GM18508 (cell line): ENCODE data around the gene SLC66A3.

Experiments
- ATAC-seq: cut with Tn5 transposase; IDR thresholded peaks from one replicate; pipeline ENCODE4 v1.9.1; 2021; ENCODE audit warnings: moderate number of reproducible peaks; ENCODE audit not compliant: insufficient read depth, unreplicated experiment

The SLC66A3 gene

DNA sequence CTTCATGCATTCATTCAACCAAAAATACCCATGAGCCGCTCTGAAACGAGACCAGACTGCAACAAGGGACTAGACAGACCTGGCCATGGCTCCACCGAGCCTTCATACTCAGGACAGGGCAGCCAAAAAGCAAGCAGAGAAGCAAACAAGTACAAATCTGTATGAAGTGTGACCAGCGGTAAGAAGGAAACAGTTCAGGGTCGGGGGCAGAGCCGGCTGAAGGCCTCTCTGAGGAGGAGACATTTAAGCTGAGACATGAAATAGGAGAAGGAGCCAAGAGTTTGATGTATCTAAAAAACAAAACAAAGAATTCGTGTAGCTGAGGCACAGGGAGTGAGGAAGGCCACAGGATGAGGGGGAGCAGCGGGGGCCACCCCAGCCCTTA, 21.3 kb upstream of the SLC66A3 start:
- ATAC-seq = no peak

DNA sequence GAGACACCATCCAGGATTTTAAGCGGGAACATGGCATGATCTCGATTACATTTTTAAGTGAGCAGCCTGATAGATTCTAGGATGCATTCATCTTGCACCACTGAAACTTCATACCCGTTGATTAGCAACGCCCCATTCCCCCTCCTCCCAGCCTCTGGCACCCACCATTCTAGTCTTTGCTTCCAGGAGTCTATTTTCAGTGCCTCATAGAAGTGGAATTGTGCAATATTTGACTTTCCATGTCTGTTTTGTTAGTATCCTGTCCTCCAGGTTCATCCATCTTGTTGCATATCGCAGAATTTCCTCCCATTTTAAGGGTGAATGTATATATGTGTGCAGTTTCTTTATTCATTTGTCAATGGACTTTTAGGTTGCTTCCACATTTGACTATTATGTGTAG, 20.9 kb upstream of the SLC66A3 start:
- ATAC-seq = no peak

DNA sequence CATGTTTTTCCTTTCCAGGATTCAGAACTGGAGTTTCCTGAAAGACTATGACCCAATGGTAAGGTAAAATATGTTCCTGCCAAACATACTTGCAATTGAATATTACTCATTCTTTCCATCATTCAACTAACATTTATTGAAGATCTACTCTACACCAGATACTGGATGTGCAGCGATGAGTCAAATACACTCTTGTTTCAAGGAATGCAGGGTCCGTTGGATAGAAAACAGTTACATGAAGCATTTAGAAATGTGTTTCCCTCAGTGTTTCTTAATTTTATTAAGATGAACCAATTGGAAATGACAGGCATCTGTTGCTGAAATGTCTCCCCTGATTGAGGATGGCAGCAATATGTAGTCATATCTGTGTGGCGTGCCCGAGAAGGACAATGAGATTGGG, 14.8 kb upstream of the SLC66A3 start:
- ATAC-seq = no peak

DNA sequence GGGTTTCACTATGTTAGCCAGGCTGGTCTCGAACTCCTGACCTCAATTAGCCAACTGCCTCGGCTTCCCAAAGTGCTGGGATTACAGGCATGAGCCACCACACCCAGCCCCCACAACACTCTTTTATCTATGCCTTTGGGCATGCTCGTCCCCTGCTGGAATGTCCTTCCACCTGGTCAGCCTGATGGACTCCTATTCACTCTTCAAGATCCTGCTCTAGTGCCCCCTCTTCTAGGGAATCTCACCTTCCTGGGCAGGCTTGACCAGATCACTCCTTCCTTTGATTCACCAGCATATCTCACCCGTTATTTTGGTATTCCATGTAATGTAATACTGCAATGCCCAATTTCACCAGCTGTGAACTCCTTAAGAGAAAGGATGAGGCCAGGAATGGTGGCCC, 13.9 kb upstream of the SLC66A3 start:
- no peak for ATAC-seq

DNA sequence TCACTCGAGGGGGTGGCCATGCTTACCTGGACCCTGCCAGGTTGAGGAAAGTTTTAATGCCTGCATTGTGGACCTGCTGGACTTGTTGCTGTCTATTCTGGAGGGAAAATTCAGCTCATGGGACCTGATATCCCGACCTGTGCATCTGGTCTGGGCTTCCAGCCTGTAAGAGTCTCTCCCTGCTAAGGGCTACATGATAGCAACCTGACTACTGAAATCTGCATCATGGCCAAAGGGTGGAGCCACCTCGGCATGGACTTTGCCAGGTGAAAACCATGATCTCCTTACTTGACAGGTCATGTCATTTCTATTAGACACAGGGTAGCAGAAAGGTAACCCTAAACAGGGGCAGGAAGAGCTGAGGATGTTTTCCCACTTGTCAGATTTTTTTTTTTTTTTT, 12.9 kb upstream of the SLC66A3 start:
- no peak for ATAC-seq

DNA sequence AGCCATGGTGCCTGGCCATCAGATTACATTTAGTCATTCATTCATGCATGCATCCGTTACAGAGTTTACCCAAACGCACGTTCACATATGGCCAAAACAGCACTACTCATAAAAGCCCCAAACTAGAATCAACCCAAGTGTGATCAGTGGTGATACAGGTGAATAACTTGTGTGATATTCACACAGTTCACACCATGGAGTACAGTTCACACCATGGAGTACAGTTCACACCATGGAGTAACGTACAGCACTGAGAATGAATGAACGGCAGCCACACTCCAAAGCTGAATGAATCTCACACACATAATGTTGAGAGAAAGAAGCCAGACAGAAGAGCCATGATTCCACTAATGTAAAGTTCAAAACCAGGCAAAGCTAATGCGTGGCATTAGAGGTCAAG, 12.3 kb upstream of the SLC66A3 start:
- ATAC-seq = no peak

DNA sequence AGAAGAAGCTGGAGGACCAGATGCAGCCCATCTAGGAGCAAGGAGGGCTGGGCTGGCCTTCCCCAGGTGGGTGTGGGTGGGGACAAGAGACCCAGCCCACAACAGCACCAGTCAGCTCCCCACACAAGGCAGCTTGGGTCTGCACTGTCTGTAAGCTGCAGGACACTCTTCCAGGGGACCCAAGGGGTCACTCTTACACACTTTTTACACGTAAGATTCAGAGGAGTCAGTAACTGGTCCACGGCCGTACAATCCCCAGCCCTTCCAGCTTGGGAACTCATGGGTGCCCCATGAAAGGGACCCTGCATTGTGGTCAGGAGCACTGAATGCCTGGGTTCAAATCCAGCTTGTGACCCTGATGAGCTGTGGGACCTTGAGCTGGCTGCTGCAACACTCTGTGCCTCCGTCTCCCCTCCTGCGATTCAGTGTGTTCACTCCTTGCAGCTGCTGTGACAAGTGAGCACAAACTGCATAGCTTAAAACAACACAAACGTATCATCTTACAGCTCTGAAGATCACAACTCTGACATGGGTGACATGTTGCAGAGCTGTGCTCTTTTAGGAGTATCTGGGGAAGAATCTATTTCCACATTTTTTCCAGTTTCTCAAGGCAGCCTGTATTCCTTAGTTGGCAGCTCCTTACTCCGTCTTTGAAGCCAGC, 11.1 kb upstream of the SLC66A3 start:
- ATAC-seq = no peak

DNA sequence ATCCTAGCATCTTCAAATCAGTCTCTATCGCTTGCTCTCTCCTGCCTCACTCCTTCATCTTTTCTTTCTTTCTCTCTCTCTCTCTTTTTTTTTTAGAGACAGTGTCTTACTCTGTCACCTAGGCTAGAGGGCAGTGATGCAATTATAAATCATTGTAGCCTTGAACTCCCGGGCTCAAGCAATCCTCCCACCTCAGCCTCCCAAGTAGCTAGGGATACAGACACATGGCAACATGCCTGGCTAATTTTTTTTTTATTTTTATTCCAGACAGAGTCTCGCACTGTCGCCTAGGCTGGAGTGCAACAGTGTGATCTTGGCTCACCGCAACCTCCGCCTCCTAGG, 10.6 kb upstream of the SLC66A3 start:
- no peak for ATAC-seq

DNA sequence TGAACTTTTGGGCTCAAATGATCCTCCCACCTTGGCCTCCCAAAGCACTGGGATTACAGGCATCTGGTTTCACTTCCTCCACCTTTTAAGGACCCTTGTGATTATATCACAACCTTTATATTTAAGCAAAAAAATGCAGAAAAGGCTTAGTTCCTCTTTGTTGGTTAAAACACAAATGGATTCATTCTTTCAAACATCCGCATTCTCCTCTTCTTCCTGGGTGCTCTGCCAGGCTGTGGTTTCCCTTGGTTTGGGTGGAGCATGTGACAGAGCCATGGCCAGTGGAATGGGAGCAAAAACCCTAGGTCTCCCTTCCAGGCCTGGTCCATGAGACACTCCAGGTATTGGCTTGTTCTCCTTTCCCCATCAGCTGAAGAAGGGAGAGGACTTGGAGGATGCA, 9.9 kb upstream of the SLC66A3 start:
- no peak for ATAC-seq

DNA sequence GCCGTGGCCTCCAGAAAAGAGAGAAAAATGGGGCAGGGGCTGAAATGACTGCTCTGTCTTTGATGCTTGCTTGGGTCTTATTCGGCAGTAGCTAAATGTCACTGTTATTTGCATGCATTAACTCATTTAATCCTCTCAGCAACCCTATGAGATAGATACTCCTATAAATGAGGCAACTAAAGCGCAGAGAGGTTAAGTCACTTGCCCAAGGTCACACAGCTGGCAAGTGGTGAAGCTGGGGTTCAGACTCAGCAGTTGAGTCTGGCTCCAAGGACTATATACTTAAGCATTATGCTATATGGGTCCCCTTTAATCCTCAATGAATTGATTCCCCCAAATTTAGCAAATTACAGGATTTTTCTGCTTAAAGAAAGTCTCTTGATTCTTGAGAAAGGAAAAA, 9.2 kb upstream of the SLC66A3 start:
- no peak for ATAC-seq

DNA sequence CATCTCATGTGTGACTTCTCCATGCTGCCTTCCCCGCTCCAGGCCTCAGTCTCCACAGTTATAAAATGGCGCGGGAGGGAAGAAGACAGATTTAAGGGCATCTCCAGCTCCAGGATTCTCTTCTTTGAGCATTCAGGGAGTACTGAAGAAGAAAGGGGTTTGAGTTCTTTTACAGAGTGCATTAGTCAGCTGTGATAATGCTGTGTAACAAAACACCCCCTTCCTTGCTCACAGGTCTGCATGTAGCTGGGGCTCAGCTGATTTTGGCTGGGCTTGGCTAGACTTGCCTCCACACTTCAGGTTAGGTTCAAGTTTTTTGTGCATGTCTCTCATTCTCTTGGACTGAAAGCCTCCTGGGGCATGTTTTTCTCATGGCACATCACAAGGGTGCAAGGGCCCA, 8.0 kb upstream of the SLC66A3 start:
- no peak for ATAC-seq

DNA sequence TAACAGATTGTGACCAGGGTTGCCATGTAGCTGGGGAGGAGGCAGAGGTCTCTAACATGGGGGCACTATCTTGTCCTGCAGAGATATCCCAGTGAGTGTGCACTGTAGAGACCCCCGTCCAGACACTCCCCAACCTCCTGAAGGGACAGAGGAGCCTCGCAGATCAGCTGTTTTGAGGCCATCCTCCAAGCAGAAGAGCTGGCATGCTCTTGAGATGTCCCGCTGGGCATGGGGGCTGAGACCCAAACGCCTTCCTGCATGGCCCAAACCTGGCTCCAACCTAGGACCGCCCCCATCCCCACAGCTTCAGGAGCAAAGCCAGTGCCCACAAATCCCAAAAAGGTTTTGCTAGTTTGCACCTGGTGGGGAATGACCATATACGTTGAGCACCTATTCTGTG, 2.7 kb upstream of the SLC66A3 start:
- no peak for ATAC-seq

DNA sequence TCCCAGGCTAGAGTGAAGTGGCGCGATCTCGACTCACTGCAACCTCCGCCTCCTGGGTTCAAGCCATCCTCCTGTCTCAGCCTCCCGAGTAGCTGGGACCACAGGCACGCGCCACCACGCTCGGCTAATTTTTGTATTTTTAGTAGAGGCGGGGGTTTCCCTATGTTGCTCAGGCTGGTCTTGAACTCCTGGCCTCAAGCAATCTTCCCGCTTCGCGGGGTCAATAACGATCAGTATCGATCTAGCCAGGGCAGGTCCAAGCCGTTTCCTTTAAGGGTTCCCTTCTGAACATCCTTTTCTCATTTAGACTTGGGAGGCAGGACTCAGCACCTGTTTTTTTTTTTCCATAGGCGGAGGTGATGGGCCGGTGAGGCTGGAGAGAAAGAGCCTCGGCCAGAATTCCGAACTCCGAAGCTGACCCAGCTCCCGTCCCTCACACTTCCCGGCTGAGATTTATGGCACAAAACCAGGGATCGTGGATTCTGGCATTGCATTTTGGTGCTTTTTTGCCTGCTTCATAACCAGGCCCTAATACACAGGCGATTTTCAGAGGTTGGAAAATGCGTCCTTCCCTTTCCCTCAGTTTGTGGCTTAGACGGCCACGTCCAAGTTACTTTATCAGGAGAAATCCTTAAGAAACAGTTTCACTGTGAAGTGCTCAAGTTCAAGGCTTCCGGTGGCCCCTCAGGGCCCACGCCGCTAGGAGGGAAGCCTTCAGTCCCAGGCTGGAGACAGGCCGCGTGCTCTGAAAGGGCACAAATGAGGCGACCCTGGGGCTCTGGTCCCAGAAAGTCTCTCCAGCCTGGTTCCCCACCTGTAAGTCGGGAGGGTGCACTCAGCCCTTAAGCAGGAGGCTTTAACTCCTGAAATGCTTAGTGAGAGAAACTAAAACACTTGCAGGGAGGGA, 998 bp upstream of the SLC66A3 start:
- peak; percentile 14 for ATAC-seq

DNA sequence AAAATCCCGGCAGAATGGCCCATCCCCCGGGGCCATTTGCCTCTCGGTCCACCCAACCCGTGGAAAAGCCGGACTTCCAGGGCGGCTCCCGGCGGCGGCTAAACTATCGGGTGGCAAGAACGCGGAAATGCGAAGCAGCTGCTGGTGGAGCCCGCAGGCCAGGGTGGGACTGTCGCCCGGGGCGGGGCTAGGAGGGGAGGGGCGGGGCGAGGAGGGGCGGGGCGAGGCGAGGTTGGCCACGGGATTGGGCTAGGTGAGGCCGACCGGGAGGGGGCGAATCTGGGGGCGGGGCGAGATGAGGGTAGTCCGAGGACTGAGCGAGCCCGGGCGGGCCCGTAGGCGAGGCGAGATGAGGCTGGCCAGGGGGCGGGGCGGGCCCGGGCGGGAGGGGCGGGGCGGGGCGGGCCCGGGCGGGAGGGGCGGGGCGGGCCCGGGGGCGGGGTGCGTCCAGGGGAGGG, 315 bp upstream of the SLC66A3 start:
- peak; percentile 42 for ATAC-seq

DNA sequence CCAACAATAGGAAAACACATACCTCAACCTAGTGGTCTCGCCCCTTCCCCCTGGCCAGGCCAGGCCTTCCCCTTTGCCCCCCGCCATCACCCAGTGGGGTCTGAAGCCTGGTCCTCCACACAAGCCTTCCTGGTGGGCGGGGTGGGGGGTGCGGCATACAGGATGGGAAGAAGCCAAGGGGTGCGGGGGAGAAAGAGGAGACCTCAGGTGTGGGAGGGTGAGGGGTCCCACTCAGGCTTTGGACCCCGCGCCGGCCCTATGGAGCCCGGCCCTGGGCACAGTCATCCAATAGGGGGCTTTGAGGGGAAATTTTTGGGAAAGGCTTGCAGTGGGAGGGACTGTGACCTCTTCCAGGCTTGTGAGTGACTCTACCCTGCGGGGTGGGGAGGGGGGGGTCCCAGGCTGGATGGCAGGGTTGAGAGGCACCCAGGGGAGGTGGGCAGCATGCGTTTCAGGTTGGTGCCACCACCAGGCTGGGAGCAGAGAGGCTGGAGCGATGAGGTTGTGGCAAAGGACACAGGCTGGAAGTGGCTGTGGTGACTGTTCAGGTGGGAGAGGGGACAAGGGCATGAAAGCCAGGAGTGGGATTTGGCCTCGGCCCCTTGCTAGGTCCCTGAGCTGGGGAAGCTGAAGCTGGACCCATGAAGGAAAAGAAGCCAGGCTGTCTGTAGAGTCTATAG, 1.3 kb downstream of the SLC66A3 start:
- ATAC-seq = no peak

DNA sequence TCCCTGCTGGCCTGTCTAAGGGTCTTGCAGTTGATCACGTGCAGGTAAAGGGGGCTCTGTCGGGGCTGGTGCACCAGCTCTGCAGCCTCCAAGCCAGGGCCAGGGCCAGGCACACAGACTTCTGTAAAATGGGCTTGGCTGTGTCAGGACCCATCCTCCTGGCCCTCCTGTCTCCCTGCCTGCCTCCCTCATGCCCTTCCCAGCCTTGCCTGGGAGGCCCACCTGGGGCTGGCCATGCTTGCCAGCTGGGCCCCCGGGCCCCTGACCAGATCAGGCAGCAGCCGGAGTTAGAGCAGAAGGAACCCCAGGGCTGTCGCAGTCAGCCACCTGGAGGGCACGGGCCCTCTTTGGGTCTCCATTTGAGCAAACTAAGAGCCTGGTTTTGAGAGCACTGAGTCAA, 2.0 kb downstream of the SLC66A3 start:
- no peak for ATAC-seq

DNA sequence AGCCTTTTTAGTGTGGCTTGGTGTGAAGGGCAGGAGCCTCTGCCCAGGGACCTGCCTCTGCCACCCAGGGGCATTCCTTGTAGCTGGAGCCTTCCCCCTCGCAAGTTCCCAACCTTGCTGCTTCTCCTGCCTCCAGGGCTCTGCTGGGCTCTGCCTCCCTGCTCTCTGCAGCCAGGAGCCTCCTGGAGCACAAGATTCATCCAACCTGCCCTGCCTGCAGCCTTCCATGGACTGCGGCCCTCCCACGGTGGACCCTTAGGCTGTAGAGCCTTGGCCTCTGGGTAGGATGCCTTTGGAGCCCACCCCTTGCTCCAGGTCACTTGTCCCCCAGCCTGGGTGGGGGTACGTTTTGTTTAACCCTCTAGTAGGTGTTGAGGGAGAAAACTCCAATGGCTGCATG, 2.5 kb downstream of the SLC66A3 start:
- ATAC-seq = no peak

DNA sequence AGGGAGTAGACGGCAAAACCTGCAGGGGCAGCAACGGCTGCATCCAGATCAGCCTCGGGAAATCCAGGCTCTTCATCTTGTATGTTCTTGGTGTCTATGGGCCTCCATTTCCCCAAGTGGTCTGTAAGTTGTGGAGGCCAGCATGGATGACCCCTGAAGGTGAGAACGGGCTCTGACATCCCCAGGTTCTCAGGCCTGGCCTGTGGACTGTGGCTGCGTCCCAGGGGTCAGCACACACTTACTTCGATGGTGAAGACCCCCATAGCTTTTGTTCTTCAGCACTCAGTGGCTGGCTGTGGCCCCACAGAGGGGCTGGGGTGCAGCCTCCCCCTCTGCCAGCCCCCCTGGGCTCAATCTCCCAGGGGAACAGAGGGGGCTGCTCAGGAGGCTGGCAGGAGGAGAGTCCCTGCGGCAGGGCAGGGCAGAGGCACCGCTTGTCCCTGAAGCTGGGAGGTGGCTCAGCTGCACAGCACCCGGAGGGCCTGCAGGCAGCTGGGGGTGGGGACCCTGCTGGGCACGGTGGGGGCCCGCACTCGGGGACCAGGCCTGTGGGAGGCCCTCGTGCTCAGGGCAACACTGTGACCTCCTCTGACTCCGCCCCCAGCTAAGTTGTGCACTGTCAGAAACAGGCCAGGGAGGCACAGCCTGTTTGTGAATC, 3.8 kb downstream of the SLC66A3 start:
- no peak for ATAC-seq

DNA sequence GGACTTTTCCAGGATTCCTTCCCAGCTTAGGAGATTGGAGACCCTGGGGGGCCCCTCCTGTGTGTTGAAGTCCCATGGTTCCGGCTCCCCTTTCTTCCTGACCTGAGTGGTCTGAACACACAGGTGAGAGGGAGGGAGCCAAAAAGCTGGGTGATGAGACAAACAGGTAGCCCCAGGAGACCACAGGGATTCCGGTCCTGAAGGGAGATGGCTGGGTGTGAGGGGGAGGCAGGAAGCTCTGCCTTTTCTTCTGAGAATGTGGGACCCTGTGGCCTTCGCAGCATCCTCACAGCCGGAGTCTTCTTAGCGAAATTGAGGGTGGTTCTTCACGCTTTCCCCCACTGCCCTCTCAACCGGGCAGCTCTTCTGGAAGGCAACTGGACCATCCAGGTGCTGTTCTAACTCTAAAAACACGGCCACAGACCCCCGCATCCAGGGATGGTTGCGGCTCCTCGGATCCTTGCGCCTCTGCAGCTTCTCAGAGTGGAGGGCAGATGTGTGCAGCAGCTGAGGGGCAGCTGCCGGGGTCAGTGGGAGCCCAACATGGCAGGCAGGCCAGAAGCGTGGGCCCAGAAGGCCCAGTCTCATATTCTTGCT, 4.4 kb downstream of the SLC66A3 start:
- no peak for ATAC-seq

DNA sequence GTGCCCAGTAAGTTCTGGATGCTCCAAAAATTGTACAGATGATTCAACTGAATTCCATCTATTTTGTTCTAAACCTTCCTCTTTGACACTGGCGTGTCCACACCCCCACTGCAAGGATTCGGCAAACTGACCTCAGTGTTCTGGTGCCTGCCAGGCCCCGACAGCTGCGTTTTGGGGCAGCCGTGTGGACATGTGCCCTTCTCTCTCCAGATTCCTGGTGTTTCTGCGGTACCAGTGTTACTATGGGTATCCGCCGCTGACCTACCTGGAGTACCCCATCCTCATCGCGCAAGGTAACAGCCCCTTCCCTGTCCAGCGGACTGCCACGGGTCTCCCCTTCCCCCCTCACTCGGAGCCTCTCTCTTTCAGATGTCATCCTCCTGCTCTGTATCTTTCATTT, 5.0 kb downstream of the SLC66A3 start:
- ATAC-seq = no peak
